SU-DHL-6 (cell line): ENCODE data around the gene ANO2.

Experiments used
- H2AFZ ChIP-seq: fragments of 200-600 bp; sonication (generic); 2 replicates; pipeline ENCODE4 v1.6.1; 2014; ENCODE audit warnings: low read depth, mild to moderate bottlenecking, moderate library complexity, mixed read lengths, antibody characterized with exemption, low read length; ENCODE audit not compliant: severe bottlenecking
- H3F3A ChIP-seq: fragments of 200-600 bp; shearing (Covaris generic); 2 replicates; pipeline ENCODE4 v1.6.0; 2016; ENCODE audit warnings: antibody characterized with exemption, mild to moderate bottlenecking; ENCODE audit not compliant: insufficient read depth
- H3K27ac ChIP-seq: fragments of 200-600 bp; sonication (generic); 2 replicates; pipeline ENCODE4 v1.5.1; 2016; ENCODE audit warnings: low read depth, mild to moderate bottlenecking, low read length, moderate library complexity, mixed read lengths
- H3K27me3 ChIP-seq: fragments of 200-600 bp; sonication (generic), shearing (Covaris generic); 2 replicates; pipeline ENCODE4 v1.6.0; 2014; ENCODE audit warnings: mild to moderate bottlenecking, low read length
- H3K36me3 ChIP-seq: fragments of 200-600 bp; sonication (generic); 2 replicates; pipeline ENCODE4 v1.6.1; 2014; ENCODE audit warnings: mild to moderate bottlenecking, low read length, mixed read lengths
- H3K4me2 ChIP-seq: fragments of 300-600, 200-600 bp; shearing (Covaris generic), sonication (generic); 2 replicates; pipeline ENCODE4 v1.6.0; 2014; ENCODE audit warnings: low read length, low read depth, mild to moderate bottlenecking; ENCODE audit not compliant: poor library complexity, severe bottlenecking
- H3K4me3 ChIP-seq: fragments of 200-600 bp; sonication (generic); 2 replicates; pipeline ENCODE4 v1.5.1; 2014; ENCODE audit warnings: antibody characterized with exemption, low read length, mild to moderate bottlenecking, mixed read lengths; ENCODE audit not compliant: insufficient read depth, poor library complexity, severe bottlenecking
- H3K79me2 ChIP-seq: fragments of 200-600 bp; sonication (generic); 2 replicates; pipeline ENCODE4 v1.6.1; 2014; ENCODE audit warnings: mild to moderate bottlenecking, low read length, moderate library complexity; ENCODE audit not compliant: insufficient read depth
- H3K9ac ChIP-seq: fragments of 200-600 bp; sonication (generic); 2 replicates; pipeline ENCODE4 v1.7.0; 2014; ENCODE audit warnings: mild to moderate bottlenecking, low read length
- H3K9me2 ChIP-seq: fragments of 200-600 bp; sonication (generic); replicated peaks from 2 replicates; pipeline ENCODE4 v1.6.1; 2014; ENCODE audit warnings: low read length; ENCODE audit not compliant: insufficient read depth
- H3K9me3 ChIP-seq: fragments of 200-600 bp; sonication (generic); 2 replicates; pipeline ENCODE4 v1.6.1; 2014; ENCODE audit warnings: low read length, mixed read lengths; ENCODE audit not compliant: insufficient read depth
- H4K20me1 ChIP-seq: fragments of 200-600 bp; sonication (generic); 2 replicates; pipeline ENCODE4 v1.6.1; 2014; ENCODE audit warnings: low read depth, mild to moderate bottlenecking, antibody characterized with exemption, low read length, moderate library complexity, mixed read lengths
- EZH2phosphoT487 ChIP-seq: fragments of 200-600 bp; sonication (generic), shearing (Covaris generic); conservative IDR thresholded peaks from 2 replicates; pipeline ENCODE4 v1.6.1; 2018; ENCODE audit warnings: mild to moderate bottlenecking, antibody characterized with exemption, low read length, moderate library complexity, mixed read lengths
- TF ChIP-seq, protein P1 (sequence below): fragments of 200-600 bp; sonication (generic); IDR thresholded peaks from one replicate; pipeline ENCODE4 v1.5.1; 2017; ENCODE audit warnings: antibody characterized with exemption, mild to moderate bottlenecking, low read length, moderate library complexity; ENCODE audit not compliant: insufficient read depth, poor library complexity, severe bottlenecking

The ANO2 gene

DNA sequence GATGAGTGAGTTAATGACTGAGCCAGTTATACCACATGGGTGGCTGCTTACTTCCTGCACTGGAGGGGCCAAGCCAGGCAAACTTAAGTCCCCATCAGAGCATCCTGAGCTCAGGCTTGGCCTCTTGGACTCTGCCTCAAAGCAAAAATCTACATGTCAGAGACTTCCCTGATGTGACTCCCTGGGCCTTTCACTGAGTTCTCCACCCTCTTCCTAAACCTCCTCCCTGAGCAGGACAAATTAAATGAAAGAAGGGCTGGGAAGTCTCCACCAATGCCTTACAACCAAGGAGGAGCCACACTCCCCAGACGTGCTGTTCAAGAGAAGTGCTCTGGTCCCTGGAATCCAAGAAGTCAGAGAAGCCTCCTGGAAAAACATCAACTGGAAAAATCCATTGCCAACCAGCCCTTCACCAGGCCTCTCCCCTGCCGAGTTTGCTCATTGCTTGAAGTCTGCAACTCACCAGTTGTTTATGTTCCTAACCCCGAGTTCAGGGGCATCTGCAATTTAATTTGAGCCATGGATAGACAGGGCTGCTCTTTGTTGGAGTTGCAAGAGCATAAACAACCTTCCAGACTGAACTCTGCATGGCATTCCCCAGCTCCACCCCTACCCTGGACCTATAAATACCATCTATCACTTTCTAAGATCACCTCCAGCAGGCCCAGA is 160.5 kb downstream of the ANO2 start:
- no peak overlapping the region for H2AFZ ChIP-seq
- no peak overlapping the region for H3K27ac ChIP-seq
- no peaks in the 10 kb centered on the region for H3K9me3 ChIP-seq
- H3K79me2 ChIP-seq, result no peaks in the 10 kb centered on the region
- H4K20me1 ChIP-seq, result no peaks in the 10 kb centered on the region
- no peak overlapping the region for H3K9ac ChIP-seq
- no peak overlapping the region for H3K4me2 ChIP-seq
- H3K36me3 ChIP-seq, result no peaks in the 10 kb centered on the region
- TF ChIP-seq EZH2phosphoT487, result no peak
- TF ChIP-seq, protein P1, sequence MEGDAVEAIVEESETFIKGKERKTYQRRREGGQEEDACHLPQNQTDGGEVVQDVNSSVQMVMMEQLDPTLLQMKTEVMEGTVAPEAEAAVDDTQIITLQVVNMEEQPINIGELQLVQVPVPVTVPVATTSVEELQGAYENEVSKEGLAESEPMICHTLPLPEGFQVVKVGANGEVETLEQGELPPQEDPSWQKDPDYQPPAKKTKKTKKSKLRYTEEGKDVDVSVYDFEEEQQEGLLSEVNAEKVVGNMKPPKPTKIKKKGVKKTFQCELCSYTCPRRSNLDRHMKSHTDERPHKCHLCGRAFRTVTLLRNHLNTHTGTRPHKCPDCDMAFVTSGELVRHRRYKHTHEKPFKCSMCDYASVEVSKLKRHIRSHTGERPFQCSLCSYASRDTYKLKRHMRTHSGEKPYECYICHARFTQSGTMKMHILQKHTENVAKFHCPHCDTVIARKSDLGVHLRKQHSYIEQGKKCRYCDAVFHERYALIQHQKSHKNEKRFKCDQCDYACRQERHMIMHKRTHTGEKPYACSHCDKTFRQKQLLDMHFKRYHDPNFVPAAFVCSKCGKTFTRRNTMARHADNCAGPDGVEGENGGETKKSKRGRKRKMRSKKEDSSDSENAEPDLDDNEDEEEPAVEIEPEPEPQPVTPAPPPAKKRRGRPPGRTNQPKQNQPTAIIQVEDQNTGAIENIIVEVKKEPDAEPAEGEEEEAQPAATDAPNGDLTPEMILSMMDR, result no peak
- H3K27me3 ChIP-seq, result no peaks in the 10 kb centered on the region
- H3F3A ChIP-seq, result no peaks in the 10 kb centered on the region
- H3K4me3 ChIP-seq, result no peak overlapping the region
- no peaks in the 10 kb centered on the region; the same call in 1 of the 2 replicates for H3K9me2 ChIP-seq

DNA sequence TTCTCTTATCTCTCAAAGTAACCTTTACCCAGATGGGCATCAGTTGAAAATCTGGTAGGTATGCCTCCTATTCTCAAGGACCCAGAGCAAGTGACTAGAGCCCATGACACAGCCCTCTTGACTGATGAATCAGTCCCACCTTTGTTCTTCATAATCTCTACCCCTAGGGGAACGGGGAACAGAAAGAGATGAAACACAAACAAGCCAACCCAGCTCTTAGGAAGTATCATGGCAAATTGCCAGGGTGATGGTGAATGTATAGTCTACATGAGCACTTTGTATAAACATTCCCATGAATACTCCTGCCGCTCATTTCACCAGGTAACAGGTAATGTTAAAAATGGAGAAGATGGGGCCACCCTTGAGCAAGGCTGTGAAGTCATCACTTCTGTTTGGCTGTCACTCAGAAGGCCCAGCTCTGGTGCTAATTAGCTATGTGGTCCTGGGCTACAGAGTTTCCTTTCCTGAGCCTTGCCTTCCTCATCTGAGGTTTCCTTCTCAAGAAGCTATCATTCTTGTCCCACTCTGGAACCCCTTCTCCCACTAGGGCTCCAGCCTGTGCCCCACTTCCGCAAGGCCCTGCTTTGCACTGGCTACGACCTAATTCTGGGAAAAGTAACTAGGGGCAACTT is 161.7 kb downstream of the ANO2 start:
- TF ChIP-seq, protein P1, result no peak
- TF ChIP-seq EZH2phosphoT487, result no peak
- Histone ChIP-seq H3K9me3 (no peaks in the 10 kb centered on the region), H2AFZ (no peak overlapping the region), H3K27me3 (no peaks in the 10 kb centered on the region), H3F3A (no peaks in the 10 kb centered on the region), H3K9ac (no peak overlapping the region), H3K79me2 (no peaks in the 10 kb centered on the region), H3K36me3 (no peaks in the 10 kb centered on the region), H3K27ac (no peak overlapping the region), H4K20me1 (no peaks in the 10 kb centered on the region), H3K4me3 (no peak overlapping the region), H3K4me2 (no peak overlapping the region), H3K9me2 (no peaks in the 10 kb centered on the region; the same call in 1 of the 2 replicates)

DNA sequence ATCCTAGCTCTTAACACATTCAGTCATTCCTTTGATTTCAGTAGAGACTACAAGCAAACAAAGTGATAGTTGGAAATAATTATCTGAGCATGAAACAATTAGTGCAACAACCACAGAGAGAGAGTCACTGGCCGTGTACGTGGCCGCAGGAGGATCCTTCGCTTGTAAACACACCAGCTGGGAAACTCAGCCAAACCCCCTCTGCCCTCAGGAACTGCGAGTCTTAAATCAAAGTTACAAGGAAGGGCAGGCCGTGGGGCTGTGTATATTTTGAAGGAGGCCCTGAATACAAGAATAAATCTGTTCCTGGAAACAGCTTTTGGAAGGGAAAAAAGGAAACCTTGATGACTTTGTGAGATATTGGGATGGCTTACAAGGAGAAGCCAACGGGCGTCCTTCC is 164.5 kb downstream of the ANO2 start:
- no peak for TF ChIP-seq EZH2phosphoT487
- TF ChIP-seq, protein P1, result no peak
- no peak overlapping the region for H3K27ac ChIP-seq
- no peaks in the 10 kb centered on the region; the same call in 1 of the 2 replicates for H3K9me2 ChIP-seq

More for the DNA sequence above, 164.5 kb downstream of the ANO2 start:
- no peak overlapping the region for H2AFZ ChIP-seq
- no peak overlapping the region for H3K4me2 ChIP-seq
- H3F3A ChIP-seq, result no peaks in the 10 kb centered on the region
- H4K20me1 ChIP-seq, result no peaks in the 10 kb centered on the region
- no peaks in the 10 kb centered on the region for H3K9me3 ChIP-seq
- no peak overlapping the region for H3K4me3 ChIP-seq
- no peak overlapping the region for H3K9ac ChIP-seq
- no peaks in the 10 kb centered on the region for H3K79me2 ChIP-seq
- no peaks in the 10 kb centered on the region for H3K27me3 ChIP-seq
- H3K36me3 ChIP-seq, result no peaks in the 10 kb centered on the region
